Cardiac muscle cell (in vitro differentiated cells and primary cell): ENCODE data around the gene SLC66A2. TPM values are rescaled to one million over a fixed set of nuclear protein-coding genes. Genes with fewer than 3 reads are reported as not detected.

Experiments
- DNase-seq, 2 donors: peaks; one replicate each; pipeline versions ENCODE4 v3.0.0 to v3.0.0-alpha.2; 2010 to 2017; ENCODE audit warnings: low read depth in 1 of 2, low spot score in 1 of 2
- H3K27ac ChIP-seq: fragments of 200-600 bp; sonication (generic); 2 replicates; pipeline ENCODE4 v1.5.1; 2016
- H3K27me3 ChIP-seq: fragments of 200-600 bp; sonication (generic); 2 replicates; pipeline ENCODE4 v1.6.0; 2016; ENCODE audit warnings: control low read depth
- H3K36me3 ChIP-seq: fragments of 200-600 bp; sonication (generic); 2 replicates; pipeline ENCODE4 v1.5.1; 2016; ENCODE audit warnings: control low read depth
- H3K4me1 ChIP-seq: fragments of 200-600 bp; sonication (generic); 2 replicates; pipeline ENCODE4 v1.8.1; 2017; ENCODE audit warnings: low read depth, mild to moderate bottlenecking, mixed run types
- H3K4me3 ChIP-seq: fragments of 200-600 bp; sonication (generic); 2 replicates; pipeline ENCODE4 v1.5.1; 2016; ENCODE audit warnings: mild to moderate bottlenecking
- H3K9me3 ChIP-seq: fragments of 200-600 bp; sonication (generic); 2 replicates; pipeline ENCODE4 v1.5.1; 2017; ENCODE audit warnings: low read depth, mild to moderate bottlenecking, control low read depth
- polyA plus RNA-seq: library from polyadenylated mRNA; unstranded; fragments of >200 nt; fragmentation: Nextera tagmentation; extraction: Ambion mirVana; gene quantifications from 2 replicates; pipeline ENCODE4 v1.2.1, GENCODE V29; 2016
- total RNA-seq: library from RNA; depleted of rRNA; stranded (reverse); fragments of >200 nt; gene quantifications from 2 replicates; pipeline ENCODE4 v1.2.3, GENCODE V29; 2016
- TF ChIP-seq, protein P1 (sequence below): IDR thresholded peaks from 2 replicates; pipeline ENCODE4 v1.5.1; 2012; ENCODE audit warnings: low read depth, mild to moderate bottlenecking, low read length

SLC66A2 gene
- total and polyA plus RNA-seq, 2 experiments from 2014 or later, result 36.4 to 43.9 TPM

DNA sequence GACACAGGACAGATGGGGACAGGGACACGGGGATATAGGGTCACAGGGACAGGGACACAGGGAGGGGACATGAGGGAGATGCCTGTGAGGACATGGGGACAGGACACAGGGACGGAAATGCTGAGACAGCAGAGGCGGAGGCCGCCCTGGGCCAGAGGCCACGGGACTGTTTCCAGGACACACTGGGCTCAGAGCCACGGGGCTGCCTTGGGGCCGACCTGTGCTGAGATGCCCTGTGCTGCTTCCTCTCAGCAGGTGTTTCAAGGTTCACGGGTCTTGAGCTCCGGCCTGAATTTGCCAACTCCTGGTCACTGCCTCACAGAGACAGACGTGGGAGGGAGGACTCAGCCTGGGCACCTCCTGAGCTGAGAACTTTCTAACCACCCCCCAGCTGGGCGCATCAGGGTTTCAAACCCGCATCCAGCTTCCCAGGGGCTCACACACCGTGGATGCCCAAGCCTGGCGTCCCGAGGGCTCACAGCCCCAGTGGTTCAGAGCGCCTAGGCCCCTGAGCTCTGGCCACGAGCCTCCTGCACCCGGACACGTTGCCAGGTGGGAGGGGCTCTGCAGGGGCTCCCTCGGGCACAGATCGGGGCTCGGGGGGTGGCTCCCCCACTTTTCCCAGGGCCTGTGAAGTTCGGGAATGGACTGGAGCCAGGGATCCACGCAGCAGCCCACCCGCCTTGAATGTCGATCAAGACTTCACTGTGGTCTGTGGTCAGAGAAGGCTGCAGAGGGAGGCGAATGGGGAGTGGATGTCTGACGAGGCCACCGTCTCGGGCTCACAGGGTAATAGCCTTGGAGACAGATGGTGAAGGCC, 64.1 kb downstream of the SLC66A2 start:
- Histone ChIP-seq H3K27ac (no peak overlapping the region), H3K9me3 (no peaks in the 10 kb centered on the region), H3K27me3 (no peaks in the 10 kb centered on the region), H3K4me3 (no peak overlapping the region), H3K36me3 (no peaks in the 10 kb centered on the region), H3K4me1 (no peaks in the 10 kb centered on the region)
- TF ChIP-seq, protein P1, sequence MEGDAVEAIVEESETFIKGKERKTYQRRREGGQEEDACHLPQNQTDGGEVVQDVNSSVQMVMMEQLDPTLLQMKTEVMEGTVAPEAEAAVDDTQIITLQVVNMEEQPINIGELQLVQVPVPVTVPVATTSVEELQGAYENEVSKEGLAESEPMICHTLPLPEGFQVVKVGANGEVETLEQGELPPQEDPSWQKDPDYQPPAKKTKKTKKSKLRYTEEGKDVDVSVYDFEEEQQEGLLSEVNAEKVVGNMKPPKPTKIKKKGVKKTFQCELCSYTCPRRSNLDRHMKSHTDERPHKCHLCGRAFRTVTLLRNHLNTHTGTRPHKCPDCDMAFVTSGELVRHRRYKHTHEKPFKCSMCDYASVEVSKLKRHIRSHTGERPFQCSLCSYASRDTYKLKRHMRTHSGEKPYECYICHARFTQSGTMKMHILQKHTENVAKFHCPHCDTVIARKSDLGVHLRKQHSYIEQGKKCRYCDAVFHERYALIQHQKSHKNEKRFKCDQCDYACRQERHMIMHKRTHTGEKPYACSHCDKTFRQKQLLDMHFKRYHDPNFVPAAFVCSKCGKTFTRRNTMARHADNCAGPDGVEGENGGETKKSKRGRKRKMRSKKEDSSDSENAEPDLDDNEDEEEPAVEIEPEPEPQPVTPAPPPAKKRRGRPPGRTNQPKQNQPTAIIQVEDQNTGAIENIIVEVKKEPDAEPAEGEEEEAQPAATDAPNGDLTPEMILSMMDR, result no peak
- no peak for DNase-seq

DNA sequence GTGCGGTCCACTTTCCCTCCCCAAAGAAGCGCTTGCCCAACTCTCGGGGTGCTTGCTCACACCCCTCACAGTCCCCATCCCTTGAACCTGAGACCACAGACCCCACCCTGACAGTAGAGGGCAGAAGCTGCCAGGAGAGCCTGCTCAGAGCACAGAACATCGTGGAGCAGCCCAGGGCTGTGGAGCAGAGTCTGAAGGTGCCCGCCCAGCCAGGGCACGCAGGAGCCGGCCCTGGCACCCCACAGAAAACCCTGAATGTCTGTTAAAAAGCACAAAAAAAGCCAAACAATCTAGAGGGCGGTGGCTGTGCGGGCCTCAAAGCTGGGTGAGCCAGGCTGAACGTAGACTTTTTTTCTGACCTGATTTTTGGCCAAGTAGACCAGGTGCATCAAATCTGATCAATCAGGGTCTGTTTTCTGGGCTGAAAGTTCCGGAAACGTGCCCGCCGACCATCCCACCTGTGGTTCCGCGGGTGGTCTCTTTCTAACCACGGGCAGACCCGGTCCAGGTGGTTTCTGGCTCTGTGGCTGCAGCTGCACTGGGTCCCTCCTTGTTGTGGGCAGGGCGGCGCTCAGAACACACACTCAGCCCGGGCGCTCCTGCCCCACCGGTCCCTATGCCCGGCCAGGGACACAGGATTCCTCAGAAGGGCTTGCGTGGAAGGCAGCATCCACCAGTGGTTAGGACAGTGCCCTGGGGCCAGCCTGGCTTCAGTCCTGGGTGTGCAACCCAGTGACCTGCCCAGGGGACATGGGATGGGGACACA, 66.3 kb downstream of the SLC66A2 start:
- no peak overlapping the region for H3K4me3 ChIP-seq
- H3K9me3 ChIP-seq, result no peaks in the 10 kb centered on the region
- H3K27me3 ChIP-seq, result no peaks in the 10 kb centered on the region
- H3K27ac ChIP-seq, result no peak overlapping the region
- no peaks in the 10 kb centered on the region for H3K4me1 ChIP-seq
- no peaks in the 10 kb centered on the region for H3K36me3 ChIP-seq
- no peak for DNase-seq
- TF ChIP-seq, protein P1, result no peak

DNA sequence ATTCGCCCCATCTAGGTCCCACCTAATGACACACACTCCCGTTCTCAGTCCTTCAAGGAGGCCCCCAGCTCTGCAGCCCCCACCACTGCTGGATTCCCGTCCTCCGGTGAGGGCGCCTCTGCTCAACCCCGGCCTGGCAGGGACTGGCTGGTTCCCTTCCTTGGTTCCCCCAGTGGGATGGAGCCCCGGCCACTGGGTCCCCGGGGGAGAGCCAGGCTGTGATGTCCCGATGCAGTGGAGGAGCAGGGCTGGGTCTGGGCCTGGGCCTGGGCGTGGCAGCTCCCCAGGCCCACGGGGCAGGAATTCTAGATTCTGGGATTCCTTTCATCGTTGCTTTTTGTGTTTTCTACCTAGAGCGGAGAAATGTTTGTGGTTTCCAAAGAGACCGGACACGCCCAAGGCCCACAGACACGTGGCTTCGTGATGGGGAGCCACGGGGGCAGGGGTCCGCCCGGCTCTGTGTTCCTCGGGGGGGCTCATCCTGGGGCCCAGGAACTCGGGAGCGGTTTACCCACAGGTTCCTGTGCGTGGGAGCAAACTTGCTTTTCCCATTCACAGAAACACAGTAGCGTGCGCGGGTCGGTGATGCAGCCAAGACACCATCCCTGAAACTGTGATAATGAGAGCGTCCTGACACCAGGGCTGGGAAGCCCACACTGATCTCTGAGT, 67.0 kb downstream of the SLC66A2 start:
- Histone ChIP-seq H3K27ac (no peak overlapping the region), H3K27me3 (no peaks in the 10 kb centered on the region), H3K9me3 (no peaks in the 10 kb centered on the region), H3K36me3 (no peaks in the 10 kb centered on the region), H3K4me3 (no peak overlapping the region), H3K4me1 (no peaks in the 10 kb centered on the region)
- TF ChIP-seq, protein P1, result no peak
- no peak for DNase-seq

DNA sequence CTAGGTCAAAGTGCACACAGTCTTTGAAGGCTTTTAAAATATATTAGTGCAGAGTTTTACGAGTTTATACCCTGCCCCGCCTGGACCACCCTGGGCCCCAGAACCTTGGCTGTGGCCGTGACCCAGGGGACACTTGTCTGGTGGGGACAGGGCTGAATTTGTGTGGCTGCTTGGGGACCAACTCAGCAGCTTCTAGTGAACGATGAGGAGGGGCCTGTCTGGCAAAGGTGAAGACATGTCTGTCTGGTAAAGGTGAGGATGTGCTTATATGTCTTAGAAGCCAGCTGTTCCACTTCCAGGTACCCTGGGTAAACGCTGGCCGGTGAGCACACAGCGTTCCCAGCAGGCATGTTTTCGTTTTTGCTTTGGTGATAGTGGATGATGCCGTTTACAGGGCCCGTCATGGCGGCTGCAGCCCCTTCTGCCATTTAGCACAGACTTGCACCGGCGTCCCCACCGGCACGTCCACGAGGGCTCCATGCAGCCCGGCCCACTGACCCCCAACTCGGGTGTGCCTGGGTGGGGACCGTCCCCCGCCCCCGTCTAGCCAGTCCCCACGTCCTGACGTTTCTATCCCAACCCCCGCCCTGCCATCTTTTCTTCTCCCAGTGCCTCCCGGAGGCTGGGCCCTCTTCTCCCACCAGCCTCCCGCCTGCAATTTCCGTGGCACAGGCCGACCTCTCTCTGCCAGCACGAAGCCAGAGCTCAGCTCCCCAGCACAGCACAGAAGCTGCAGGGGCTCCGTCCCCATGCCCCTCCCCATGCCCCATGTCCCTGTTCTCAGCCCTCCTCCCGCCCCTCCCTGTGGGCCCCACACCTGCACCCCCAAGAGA, 67.8 kb downstream of the SLC66A2 start:
- Histone ChIP-seq H3K9me3 (no peaks in the 10 kb centered on the region), H3K27ac (no peak overlapping the region), H3K4me1 (no peaks in the 10 kb centered on the region), H3K27me3 (no peaks in the 10 kb centered on the region), H3K4me3 (no peak overlapping the region), H3K36me3 (no peaks in the 10 kb centered on the region)
- TF ChIP-seq, protein P1, result no peak
- DNase-seq, result no peak
